NCI-H2107 (cell line): ENCODE data around the gene STK39.
"Not testable (repeated sequence)": the region's sequence is repeated elsewhere in the genome, so short reads cannot be mapped to it uniquely, and the experiment has no call there.

Source experiments
- DNase-seq: peaks from one replicate; lab custom pipeline; 2025; lab: John Stamatoyannopoulos, UW

Gene STK39

DNA sequence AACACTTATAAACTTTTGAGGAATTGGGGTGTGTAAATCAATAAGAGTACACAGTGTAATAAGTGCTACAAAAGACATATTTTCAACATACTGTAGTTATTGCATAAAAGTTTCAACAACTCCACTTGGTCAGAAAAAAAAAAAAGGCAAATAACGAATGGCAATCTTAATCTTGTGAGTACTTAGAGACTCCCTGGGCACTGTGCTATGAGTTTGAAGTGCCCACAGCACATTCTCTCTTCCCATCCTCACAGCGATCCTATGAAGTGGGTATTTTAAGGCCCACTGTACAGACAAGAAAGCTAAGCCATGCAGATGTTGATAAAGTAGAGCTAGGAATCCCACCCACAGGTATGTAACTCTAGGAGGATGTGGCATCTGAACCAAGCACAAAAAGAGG is 112.3 kb downstream of the STK39 start:
- DNase-seq: no peak

GRCh38 chr2:168134485-168134884 is 112.9 kb downstream of the STK39 start:
- no peak for DNase-seq

GRCh38 chr2:168132389-168132788 is 115.0 kb downstream of the STK39 start:
- DNase-seq: no peak

- DNase-seq: no peak
Measured at GRCh38 chr2:168130346-168130745, 117.0 kb downstream of the STK39 start.

GRCh38 chr2:168127371-168127770 is 120.0 kb downstream of the STK39 start:
- no peak for DNase-seq

- not testable (repeated sequence) for DNase-seq
Measured at GRCh38 chr2:168122210-168122609, 125.2 kb downstream of the STK39 start.

GRCh38 chr2:168120730-168121129 is 126.7 kb downstream of the STK39 start:
- DNase-seq: no peak

DNA sequence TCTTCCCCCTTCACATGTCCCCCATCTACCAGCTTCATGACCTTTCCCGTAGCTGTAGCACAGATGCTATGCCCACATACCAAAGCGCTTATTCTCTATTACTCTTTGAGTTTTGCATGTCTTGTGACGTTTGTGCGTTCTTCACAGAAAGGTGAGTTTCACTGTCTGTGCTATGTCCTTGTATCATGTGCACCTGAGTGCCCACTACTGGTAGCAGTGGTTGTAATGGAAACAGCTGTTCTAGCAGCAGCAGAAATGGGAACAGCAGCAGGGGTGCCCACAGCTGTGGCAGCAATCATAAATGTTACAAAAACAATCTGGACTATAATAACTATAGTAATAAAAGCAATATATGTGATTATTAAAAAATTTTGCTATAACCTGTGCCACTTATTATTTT is 127.1 kb downstream of the STK39 start:
- no peak for DNase-seq

DNA sequence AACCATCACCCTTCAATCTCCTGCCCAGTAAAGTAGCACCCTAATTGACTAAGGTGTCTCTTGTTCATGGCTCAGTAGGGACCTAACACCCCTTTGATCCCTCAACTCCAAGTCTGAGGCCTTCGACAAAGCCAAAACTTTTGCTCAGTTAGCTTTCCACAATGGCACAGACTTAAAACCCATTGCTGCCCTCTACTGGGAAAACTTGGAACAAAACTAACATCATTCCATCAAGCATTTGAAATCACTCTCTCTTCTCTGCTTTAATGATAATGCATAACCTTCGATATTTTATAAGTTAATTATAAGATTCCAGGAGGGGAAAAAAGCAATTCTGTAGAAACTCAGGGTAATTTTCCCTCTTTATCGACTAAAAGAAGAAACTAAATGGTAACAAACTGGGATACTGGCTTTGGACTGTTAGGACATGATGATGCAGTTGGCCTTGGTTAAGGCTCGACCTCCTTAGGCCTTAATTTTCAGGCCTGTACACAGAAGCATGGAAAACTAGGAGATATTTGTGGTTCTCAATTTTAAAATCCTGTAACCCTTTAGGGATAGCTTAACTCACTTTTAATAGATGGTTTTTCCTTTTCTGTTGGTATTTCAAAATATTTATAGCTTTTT is 127.8 kb downstream of the STK39 start:
- no peak for DNase-seq

GRCh38 chr2:168118733-168119514 is 128.5 kb downstream of the STK39 start:
- peak; percentile 54 for DNase-seq

DNA sequence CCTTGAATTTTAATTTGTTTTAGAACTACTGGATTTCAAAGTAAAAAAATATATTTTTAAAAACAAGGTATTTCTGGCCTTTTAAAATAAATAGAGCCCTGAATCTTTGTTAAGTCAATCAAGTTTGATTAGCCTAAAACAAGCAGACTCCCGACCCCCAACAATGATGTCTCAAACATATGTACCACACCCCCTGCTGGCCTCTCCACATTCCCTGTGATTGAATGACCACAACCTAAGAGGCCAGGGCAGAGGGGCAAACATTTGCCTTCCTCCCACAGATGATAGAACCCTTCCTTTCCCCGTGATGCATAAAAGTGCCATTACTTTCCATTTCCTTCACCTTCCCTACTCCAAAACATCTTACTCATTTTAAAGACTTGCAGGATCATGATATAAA is 130.9 kb downstream of the STK39 start:
- no peak for DNase-seq

GRCh38 chr2:168114619-168115018 is 132.8 kb downstream of the STK39 start:
- no peak for DNase-seq

GRCh38 chr2:168114040-168114439 is 133.4 kb downstream of the STK39 start:
- no peak for DNase-seq

DNA sequence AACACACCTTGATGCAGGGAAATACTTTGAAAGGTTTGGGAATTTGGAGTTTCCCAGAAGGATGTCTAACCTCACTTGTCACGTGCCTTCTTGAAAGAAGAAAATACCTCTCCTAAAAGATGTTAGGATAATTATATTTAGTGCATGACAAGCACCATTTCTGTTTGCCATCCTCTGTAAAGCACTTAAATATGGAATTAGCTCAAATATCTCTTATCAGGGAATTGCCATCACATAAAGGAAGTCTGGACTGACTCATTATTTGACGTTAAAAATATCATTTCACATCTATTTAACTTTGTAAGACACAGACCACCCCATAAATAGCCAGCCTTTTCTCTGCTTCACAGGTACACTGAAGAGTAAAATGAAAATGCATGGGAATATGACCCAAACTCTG is 140.1 kb downstream of the STK39 start:
- no peak for DNase-seq

DNA sequence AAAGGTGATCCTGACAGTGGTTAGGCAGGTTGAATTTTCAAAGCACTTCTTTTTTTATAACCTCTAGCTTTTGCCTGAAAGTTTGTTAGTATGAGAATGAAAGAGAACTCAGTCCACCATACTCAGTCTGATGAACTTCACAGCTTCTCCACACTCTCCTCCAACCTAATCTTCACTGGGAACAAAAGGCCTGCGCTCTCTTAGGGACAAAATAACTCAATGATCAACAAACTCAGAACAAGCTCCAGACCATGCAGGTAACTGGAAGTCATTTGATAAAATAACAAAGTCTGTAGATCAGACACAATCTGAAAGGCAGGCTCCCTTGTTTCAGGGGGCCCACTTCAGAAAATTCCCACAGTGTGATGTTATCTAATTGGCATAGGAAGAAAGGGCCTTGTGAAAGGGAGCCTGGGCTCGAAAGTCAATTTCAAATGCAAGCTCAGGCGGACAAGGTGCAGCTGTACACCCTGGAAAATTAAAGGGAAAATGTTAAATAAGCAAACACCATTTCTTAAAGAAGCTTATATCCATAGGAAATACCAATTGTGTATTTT is 142.2 kb downstream of the STK39 start:
- no peak for DNase-seq

- DNase-seq: no peak
Measured at GRCh38 chr2:168097431-168097830, 150.0 kb downstream of the STK39 start.

GRCh38 chr2:168096158-168096557 is 151.2 kb downstream of the STK39 start:
- no peak for DNase-seq

DNA sequence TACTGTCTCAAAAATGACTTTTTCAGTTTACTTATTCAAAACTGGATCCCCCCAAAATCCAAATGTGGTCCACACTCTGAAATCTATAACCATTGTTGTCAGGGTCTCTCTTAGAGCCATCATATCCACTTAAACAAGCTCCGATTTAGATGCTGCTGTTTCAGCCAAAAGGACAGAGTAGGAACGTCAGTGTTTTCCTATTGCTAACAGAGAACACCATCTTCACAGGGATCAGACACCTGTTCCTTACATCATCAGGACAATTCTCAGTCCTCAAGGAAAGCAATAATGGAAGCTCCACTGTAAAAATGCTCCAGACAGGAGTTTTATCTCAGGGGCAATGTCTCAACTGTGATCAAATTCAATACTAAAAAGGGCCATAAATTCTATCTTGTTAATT is 155.4 kb downstream of the STK39 start:
- DNase-seq: no peak

GRCh38 chr2:168090366-168091135 is 156.8 kb downstream of the STK39 start:
- DNase-seq: no peak

GRCh38 chr2:168089200-168089599 is 158.2 kb downstream of the STK39 start:
- no peak for DNase-seq

GRCh38 chr2:168087401-168087800 is 160.0 kb downstream of the STK39 start:
- DNase-seq: no peak

GRCh38 chr2:168086851-168087250 is 160.5 kb downstream of the STK39 start:
- DNase-seq: no peak
